CD4-positive, alpha-beta T cell treated with Interleukin-17A for 1 hour (primary cell): ENCODE measurements around the gene CHPF2.

Experiments used
- DNase-seq: peaks from one replicate; pipeline ENCODE4 v3.0.0-alpha.2; 2020

The CHPF2 gene

GRCh38 chr7:151232091-151232916 is at the start of gene CHPF2:
Gene CHPF2, plus strand, starts transcription at chr7:151232483. Its CDS starts 1,529 bp downstream, at chr7:151234012.
- peak; percentile 90 for DNase-seq

DNA sequence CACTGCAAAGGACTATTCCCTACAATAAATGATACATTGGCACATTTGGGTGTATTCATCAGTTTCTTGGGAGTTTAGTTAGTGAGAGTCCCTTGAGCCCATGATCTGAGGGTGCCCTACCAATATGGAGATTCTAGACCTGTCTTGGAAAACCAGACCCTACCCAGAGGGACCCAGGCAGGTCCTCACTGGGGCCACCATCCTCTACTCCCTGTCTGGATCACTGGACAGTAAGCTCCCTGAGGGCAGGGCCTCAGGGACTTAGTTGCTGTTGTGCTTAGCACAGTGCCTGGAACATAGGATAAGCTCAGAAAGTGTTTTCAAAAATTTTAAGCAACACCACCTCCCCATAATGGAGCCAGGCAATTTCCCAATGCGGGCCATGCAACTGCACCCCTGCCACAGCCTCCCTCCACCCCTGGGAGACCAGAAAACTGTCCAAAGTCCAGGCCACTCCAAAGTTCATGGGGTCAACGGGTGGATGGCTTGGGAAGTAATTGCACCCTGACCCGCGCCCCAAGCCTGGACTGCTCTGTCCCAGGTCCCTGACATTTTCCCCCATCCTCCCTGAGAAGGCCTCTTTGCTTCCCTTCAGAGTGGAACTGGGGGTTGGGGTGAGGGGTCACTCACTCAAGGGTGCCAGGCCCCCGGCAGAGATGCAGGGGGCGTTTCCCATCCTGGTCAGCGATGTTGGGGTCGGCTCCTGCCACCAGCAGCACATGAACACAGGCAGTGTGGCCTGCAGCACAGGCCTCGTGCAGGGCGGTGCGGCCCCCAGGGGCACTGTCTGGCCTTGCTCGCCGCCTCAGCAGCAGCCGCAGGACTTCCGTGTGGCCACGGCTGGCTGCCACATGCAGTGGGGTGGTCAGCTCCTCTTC is 46.3 kb upstream of the CHPF2 start:
- DNase-seq: no peak

DNA sequence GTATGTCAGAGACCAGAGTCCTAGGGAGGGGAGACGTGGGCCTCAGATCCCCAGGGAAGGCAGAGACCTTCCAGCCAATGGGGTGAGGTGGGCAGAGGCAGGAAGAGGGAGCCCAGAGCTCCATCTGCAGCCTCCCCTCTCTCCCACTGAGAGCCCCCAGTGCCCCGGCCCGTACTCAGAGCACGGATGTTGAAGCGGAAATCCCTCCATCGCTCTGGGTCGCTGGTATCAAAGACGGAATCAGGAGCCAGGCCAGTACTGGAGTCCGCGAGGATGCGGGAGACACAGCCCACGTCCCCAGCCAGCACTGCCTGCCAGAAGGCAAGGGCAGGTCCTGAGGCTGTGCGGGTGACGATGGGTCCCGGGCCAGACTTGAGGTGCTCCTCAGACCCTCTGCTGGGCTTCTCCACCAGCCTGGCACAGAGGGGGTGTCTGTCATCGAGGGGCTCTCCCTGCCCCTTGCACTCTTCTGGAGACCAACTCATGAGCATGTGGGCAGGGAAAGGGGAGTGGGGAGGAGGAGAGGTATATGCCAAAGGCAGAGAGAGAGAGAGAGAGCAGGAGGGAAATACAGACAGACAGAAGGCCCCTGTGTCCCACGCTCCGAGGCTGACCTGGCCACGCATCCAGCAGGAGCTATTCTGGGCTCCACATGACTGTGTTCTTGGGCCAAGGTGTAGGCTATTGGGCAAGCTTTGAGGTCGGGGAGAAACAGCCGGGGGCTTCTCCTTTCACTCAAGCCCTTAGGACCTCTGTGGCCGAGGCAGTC is 45.5 kb upstream of the CHPF2 start, which contains the start of gene ASB10:
ASB10 (minus strand) TSS at position 611 of the 769 bp plus-strand sequence; CDS start at position 491, 120 bp downstream.
- no peak for DNase-seq

DNA sequence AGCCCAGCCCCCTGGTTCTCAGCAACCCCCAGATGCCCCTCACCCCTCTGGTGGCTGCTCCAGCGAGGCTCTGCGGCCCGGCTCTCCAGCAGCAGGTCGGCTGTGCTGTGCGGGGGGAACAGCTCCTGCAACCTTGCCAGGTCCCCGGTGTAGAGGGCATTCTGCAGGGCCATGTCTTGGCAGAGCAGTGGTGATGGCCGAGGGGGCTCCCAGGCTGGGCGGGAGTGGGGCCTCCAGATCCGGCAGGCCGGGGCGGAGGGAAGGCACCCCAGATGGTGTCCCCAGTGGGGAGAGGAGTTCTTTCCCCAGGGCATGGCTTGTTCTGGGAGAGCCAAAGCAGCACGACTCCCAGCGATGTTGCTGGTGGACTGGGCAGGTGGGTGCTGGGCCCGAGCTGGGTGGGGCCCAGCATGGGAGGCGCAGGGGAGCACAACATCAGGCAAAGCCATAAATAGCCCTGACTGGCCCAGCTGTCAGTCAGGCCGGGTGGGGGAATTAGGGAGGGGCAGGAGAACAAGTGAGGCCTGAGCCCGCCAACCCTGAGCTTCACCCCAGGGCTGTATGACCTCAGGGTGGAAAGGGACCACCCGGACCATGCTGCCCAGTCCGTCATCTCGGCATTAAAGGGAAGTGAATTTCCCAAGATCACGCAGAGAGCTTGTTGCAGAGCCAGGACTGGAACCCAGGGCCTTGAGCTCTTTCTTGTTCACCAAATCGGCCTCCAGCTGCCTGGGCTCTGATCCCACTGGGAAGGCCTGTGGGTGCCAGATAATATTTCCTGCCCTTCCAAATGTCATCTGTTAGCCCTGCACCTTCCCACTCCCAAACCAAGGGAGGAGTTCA is 44.7 kb upstream of the CHPF2 start:
- DNase-seq: no peak

DNA sequence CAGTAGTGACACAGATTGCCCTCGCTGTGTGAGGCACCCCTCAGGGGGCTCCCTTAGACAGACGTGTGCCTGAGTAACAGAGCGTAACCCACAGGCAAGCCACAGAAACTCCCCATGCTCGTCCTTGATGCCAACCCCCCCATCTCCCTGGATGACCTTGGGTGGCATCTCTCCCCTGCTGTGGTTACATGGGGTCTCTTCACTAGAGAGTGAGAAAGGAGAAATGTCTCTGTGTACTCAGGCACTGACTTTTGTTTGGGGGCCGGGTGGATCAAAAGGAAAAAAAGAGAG is 44.1 kb upstream of the CHPF2 start:
- no peak for DNase-seq

DNA sequence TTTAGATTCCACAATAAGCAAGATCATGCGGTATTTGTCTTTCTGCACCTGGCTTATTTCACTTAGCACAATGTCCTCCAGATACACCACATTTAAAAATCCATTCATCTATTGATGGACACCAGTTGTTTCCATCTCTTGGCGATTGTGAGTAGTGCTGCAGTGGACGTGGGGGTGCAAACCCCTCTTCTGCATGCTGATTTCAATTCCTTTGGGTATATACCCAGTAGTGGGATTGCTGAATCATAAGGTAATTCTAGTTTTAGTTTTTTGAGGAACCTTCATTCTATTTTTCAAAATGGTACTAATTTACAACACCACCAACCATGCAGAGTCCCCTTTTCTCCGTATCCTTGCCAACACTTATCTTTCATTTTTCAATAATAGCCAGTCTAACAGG is 43.2 kb upstream of the CHPF2 start:
- DNase-seq: no peak

DNA sequence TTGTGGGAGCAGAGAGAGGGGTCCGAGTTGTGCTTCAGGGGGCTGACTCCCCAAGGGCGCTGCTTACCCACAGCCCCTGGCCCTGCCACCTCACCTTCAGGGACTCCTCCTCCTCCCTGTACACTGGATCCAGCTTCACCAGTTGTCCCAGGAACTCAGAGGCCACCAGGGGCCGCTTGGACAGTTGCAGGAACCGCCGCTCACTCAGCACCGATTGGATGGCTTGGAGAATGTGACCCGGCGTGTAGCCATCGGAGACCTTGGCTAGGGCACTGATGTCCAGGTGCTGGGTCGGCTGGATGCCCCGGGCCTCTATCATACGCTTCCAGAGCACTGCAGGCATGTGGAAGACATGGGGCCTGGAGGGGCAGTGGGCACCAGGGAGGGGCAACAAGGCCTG is 40.7 kb upstream of the CHPF2 start:
- DNase-seq: no peak

GRCh38 chr7:151192002-151192539 is 40.2 kb upstream of the CHPF2 start:
- DNase-seq: no peak

DNA sequence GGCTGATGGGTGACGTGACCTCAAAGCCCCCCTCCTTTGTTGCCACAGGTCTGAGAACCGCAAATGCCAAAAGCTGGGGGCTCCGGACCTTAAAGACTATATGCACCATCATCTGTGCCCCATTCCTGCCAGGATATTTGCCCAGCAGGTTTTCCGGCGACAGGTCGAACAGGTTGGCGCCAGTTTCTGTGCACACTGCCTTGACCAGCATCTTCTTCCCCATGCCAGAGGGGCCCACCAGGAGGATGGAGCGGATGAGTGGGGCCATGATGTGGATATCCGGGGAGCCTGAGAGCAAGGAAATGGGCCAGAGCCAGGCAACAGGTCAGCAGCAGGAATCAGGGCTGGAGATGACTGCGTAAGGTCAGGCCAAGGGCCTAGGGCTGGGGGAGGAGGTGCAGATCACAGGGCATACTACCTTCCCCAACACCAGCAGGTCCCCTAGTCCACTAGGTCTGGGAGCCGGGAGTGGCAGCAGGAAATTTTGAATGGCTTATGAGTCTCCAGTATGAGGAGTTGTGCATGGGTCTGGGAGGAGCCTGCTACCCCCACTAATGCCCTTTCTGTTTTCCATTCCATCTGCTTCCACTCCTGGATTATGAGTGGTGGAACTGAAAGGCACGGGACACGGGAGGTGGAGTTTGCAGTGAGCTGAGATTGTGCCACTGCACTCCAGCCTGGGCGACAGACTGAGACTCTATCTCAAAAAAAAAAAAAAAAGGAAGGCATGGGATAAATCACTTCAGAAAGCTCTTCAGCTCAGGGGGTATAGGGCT is 38.9 kb upstream of the CHPF2 start:
- DNase-seq: no peak

- DNase-seq: no peak
These were observed 38.1 kb upstream of the CHPF2 start for GRCh38 chr7:151194188-151194587.

DNA sequence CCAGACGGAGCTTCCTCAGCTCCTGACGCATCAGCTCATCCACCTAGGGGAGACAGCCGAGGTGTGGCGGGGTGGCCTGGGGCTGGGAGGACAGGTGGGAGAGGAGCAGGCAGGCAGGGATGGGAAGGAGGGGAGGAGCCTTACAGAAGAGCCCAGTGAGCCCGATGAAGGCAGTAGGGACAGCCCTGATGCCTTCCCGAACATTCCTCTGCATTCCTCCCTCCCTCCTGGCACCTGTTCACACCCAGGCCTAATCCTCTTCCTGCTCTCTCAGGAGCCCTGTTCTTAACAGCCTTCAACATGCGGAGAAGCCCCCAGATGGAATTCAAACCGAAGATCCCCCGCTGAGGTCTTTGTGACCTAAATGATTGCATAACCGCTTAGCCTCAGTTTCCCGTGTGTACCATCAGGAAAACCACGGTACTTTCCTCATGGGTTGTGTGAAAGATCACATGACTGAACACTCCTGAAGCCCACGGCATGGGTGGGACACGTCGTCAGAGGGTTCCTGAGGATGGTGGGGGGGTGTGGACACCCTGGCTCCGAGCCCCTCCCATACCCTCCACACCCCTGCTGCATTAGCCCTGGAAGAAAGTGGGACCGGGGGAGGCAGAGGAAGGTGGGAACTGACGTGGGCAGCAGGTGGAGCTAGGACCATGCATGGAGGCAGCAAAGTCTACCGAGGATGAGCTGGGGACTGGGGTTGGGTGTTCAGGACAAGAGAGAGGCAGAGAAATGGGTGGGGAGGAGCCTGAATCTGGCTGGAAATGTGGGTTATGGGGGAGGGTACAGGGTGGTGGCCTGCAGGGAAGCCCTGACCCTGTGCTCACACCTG is 36.5 kb upstream of the CHPF2 start:
- DNase-seq: no peak

DNA sequence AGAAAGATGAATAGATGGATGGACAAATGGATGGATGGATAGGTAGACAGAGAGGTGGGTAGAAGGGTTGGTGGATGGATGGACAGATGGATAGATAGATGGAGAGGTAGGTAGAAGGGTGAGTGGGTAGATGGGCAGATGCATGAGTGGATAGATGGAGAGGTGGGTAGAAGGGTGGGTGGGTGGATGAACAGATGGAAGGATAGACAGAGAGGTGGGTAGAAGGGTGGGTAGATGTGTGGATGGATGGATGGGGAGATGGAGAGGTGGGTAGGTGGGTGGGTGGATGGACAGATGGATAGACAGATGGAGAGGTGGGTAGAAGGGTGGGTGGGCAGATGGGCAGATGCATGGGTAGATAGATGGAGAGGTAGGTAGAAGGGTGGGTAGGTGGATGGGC is 34.4 kb upstream of the CHPF2 start:
- DNase-seq: no peak

DNA sequence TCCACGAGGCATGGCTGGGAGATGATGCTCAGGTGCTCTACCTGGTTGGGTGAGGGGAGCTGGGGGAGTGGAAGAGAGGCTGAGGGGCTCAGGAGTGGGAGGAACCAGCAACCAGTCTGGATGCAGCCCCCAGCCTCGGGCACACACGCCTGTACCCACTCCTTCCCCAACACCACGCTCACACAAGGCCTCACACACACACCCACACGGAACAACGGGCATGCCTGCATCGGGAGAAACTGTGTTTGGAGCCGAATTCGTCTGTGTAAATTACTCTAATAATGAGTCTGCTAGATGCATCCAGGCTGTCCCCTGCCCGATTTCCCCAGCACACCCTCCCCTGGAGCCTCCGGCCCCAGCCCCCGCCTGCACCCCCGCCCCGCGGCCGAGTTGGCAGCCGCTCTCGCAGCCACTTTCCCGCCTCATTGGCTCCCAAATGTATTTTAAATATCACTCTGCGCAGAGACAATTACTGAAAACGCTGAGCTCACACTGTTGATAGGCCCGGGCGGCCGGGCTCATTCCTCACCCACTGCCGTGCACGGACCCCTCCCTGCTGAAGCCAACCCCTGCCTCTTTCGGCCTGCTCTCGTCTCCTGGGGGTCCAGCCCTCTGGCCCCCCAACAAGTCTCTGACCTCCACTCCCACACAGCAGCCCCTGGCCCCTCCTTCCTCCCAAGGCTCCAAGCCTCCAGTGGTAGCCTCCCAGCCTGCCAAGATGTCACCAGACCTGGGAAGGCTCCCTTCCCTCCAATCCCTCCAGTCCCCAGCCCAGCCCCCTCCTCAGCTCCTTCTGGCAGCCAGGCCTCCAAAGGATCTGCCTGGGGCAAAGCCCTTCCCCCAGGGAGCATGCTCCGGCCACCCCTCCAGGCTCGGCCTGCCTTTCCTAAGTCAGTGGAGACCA is 33.1 kb upstream of the CHPF2 start:
- DNase-seq: no peak

- DNase-seq: no peak
These were observed 30.9 kb upstream of the CHPF2 start for GRCh38 chr7:151201344-151201743.

DNA sequence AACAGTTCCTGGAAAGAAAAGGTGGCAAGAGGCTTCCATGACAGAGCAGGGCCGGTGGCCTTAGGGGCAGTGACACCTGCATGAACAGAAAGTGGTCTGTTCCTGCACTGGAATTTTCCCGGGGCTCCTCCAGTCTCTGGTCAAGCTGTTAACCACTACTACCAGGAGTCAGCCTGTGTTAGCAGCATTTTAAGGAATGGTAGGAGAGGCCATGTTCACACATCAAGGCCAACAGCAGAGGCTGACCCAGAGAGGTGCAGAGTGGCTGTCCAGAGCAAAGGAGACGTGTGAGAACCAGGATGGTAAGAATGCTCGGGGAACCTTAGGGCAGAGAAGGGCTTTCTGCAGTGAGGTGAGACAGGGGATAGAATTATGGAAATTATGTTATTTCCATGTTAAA is 30.5 kb upstream of the CHPF2 start:
- DNase-seq: no peak

GRCh38 chr7:151202836-151203235 is 29.4 kb upstream of the CHPF2 start:
- no peak for DNase-seq

- DNase-seq: no peak
These were observed 27.8 kb upstream of the CHPF2 start for GRCh38 chr7:151204383-151205032.

DNA sequence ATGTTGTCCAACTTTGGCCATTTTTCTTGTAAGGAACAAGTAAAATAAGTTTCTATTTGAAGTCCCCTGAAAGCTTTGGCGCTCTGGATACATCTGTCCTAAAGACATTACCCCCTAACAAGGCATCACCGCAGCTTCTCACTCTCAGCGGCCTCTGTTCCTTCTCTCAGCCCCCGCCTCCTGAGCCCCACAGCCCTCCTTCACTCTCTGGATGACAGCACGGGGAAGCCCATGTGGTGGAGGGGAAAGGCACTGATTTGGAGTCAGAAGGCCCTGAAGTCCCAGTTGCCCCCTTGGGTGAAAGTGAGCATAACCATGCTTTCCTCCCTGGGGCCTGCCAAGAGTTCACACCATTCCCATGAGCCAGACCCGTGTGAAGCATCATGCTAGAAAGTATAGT is 26.6 kb upstream of the CHPF2 start:
- DNase-seq: no peak

DNA sequence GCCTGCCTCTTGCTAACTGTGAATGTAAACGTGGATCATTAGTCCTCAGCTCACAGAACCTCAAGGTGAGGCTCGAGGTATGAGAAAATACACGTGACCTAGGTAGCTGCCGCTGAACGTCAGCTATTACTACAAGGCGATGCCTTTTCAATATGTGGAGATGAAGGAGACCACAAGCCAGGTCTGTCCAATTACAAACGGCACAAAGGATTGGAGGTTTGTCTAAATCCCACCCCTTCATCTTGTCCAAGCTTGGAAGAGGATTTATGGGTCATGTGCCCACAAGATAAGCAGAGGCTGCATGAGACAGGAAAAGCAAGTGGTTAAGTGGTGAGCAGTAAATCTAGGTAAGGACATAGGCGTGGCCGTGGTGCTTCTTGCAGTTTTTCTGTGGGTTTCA is 25.4 kb upstream of the CHPF2 start:
- DNase-seq: peak; percentile 76
